Limb (tissue), 2 donors: Measurements from ENCODE around the gene MORN1.
"Not testable (repeated sequence)": the region's sequence is repeated elsewhere in the genome, so short reads cannot be mapped to it uniquely, and the experiment has no call there.

Source experiments
- DNase-seq, 2 donors: peaks; one replicate each; pipeline ENCODE4 v3.0.0-alpha.2; 2016; ENCODE audit errors: extremely low spot score in 2 of 2

The MORN1 gene

DNA sequence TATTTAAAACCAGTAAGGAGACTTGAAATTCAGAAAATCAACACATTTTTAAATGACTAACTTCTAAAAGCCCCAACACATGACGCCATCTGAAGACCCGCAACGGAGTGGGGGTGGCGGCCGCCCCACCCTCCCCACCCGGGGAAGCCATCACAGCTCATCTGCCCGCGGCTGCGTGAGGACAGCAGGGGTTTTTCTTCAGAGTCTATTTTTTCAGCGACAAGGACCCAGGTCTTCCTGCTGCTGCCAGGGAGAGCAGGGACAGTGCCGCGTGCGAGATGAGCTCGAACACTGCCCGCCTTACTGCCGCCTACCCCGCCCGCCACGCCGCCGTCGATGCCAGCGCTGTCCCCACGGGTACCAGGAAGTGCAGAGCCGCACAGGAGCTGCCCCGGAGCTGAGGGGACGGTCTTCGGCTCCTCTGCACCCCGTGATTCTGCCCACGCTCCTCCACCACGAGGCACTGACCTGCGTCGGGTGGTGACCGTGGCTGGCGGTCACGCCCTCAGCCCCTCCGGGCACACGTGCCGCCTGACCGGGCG lies 84.2 kb downstream of the MORN1 start:
- no peak for DNase-seq

- DNase-seq = no peak
These were observed 85.0 kb downstream of the MORN1 start for GRCh38 chr1:2306151-2306978.

DNA sequence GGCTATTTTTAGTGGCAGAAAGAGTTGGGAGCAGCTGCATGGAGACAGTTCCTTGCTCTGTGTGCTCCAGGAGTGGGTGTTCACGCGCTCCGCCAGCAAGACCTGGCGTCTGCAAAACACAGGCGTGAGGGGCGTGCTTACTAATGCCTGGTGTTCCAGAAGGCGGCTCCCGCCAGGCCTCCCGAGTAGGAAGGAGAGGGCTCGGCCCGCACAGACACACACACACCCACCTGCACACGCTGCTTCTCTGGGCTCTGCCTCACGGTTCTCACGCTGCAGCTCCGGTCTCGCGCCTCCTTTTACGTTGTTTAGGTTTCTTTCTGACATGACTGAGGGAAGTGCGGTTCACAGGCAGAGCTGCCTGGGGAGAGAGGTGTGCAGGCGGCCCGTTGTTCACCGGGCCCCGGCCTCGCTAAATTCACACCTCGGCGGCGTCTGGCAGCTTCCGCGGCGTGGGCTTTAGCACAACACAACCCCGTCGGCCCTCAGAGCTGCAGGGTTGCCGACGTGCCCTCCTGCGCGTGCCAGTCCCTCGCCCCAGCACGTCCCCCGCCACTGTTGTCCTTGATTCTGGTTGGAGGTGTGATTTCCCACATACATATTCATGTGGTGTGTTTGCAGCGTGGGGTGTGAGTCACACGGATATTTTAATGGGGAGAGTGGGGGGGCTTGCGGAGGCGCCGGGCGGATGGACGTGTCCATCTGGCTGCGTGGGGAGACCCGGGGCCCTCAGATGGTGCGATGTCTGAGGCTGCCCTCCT lies 86.3 kb downstream of the MORN1 start:
- DNase-seq = peak in 1 of 2 donors; percentile 47

- DNase-seq = no peak
These were observed 87.1 kb downstream of the MORN1 start for GRCh38 chr1:2304282-2304681.

GRCh38 chr1:2303781-2304180 lies 87.6 kb downstream of the MORN1 start:
- no peak for DNase-seq

- no peak for DNase-seq
These were observed 88.2 kb downstream of the MORN1 start for GRCh38 chr1:2303016-2303775.

- no peak for DNase-seq
These were observed 88.9 kb downstream of the MORN1 start for GRCh38 chr1:2302292-2302925.

GRCh38 chr1:2301607-2302291 lies 89.6 kb downstream of the MORN1 start:
- no peak for DNase-seq

- no peak for DNase-seq
These were observed 90.3 kb downstream of the MORN1 start for GRCh38 chr1:2300851-2301606.

GRCh38 chr1:2300004-2300771 lies 91.2 kb downstream of the MORN1 start:
- no peak for DNase-seq

- no peak for DNase-seq
These were observed 92.2 kb downstream of the MORN1 start for GRCh38 chr1:2299131-2299627.

GRCh38 chr1:2298685-2299084 lies 92.7 kb downstream of the MORN1 start:
- no peak for DNase-seq

GRCh38 chr1:2297246-2298011 lies 93.9 kb downstream of the MORN1 start:
- DNase-seq = no peak

DNA sequence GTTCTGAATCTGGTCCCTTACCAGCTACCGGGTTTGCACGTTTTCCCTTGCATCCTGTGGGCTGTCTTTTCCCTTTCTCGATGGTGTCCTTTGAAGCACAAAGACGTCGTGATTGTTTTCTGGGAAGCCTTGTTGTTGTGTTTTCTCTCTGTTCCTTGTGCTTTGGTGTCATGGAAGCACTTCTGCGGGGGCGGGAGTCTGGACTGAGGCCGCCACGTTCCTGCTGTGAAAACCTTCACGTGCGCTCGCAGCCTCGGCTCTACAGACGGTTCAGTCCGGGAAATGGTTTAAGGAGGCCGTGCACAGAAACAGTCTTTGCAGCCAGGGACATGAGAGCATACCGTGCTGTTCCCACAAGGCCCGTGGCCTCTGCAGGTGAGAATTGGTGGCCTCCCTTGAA lies 94.7 kb downstream of the MORN1 start:
- no peak for DNase-seq

GRCh38 chr1:2296211-2296610 lies 95.1 kb downstream of the MORN1 start:
- DNase-seq = not testable (repeated sequence)

- DNase-seq = no peak
These were observed 95.8 kb downstream of the MORN1 start for GRCh38 chr1:2295526-2295925.

DNA sequence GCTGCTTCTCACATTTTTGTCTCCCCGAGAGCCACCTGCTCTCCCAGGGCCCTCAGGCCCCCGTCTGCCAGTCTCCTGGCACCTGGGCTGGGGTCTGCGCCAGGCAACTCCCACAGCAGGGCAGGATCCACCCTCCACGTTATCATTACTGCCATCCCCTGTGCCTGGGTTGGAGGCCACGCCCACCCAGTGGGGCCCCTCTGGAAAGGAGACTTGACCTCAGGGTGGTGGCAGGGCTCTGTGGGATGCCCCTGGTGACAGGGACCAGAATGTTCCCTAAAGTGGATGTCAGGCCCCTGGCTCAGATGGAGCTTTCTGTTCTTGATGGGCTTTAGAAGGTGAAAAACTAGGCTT lies 96.7 kb downstream of the MORN1 start:
- no peak for DNase-seq

GRCh38 chr1:2294033-2294724 lies 97.2 kb downstream of the MORN1 start:
- no peak for DNase-seq
